ELR (cell line): ENCODE measurements around the gene TACC2.

Experiments used
- DNase-seq: peaks from one replicate; pipeline ENCODE4 v3.0.0-alpha.2; 2015; ENCODE audit warnings: low read depth

Gene TACC2

DNA sequence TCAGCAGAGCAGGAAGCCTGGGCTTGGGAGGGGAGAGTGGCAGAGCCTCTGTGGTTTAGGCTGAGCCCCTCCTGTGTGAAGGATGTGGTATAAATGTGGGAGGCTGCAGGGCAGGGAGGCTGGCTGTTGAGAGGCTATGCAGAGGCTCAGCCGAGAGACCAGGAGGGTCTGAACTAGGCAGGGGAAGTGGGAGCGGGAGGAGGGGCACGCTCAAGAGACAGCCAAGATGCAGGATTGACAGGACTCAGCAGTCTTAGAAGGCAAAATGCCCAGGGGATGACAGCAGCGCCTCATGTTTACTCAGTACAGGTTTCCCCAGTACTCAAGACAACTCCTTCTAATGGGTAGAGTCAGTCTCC, 306.5 kb downstream of the TACC2 start:
- no peak for DNase-seq

DNA sequence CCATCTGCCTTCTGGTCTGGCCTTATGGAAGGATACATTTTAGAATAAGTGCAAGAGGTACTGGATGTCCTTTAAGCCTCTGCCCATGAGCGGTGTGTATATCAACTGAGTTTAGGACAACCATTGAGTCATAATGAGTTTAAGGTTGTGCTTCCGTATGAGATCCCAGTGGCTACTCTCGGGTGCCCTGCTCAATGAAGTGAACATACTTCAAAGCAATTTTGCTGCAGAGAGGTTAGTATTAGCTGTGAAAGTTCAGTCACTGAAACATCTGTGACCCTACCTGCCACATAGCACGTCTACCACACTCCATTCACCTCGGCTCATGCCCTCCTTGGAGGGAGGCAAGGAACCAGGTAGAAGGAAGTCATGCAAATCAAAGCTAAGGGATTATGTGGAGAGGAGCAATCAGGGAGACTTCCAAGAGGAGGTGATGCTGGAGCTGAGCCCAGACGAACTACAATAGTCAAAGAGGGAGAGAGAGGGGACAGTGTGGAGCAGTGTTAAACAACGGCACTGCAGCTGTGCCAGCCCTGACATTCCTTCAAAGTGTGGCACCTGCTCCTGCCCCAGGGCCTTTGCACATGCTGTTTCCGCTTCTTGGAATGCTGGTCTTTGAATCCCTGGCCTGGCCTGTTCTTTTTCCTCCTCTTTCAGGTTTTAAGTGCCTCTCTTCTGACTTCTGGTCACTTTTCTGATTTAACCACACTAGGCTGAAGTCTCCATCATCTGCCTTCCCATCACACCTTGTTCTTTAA, 307.6 kb downstream of the TACC2 start:
- no peak for DNase-seq

DNA sequence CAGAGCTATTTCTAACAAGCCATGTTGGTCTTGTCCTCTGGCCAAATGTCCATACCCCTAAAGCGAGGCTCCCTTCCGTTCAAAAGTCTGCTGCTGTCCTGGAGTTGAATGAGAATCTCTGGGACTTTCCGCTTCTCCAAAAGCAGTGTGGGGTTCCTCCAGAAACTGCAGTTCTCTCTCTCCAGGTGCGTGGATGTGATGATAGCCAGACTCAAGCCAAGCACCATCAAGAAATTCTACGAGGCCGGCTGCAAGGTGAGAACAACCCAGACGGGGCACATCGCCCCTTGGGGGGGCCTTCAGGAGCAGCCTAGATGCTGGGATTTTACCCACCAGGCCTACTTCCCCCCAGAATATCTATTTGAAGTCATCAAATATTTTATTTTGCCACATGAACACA, 308.6 kb downstream of the TACC2 start:
- DNase-seq = no peak

DNA sequence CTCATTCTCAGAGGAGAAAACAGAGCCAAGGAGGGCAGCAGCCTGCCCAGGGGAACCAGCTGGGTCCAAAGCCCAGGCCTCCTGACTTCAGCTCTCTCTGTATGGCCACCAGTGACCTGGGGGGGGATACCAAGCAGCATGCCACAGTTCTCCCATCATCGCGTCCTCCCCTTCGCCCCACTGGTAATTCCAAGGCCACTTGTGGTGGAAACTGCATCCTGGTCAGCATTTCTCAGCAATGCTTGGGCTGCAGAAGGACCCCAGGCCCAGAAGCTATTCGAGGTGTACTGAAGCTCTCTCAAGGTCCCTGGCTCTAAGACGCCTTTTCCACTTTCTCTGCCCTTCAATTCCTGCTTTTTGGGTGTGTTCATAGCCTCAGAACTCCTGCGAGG, 309.2 kb downstream of the TACC2 start:
- DNase-seq = no peak

DNA sequence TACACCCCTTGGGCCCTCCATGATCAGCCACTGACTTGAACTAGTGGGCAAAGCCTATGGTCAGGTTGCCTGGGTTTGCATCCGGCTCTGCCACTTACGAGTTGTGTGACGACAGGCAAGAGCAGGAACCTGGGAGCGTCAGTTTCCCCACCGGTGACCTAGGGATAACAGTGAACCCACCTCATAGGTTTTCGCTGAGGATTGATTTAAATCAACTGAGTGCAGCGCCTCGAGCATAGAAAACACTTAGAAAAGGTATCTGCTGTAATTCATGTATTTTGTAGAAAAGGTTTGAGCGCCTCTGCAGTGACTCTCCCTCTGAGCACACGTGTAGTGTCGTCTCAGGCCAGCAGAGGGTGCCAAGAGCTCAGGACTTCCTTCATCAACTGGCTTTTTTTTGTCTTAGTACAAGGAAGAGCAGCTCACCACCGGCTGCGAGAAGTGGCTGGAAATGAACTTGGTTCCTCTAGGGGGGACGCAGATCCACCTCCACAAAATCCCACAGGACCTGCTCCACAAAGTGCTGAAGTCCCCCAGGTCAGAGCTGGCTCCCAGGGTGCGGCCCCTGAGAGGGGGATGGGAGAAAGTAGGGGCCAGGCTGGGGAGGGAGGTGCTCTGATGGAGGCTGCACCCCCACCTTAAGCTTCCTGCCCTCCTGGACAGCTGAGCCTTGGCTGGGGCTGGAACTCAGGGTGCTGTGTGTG, 309.8 kb downstream of the TACC2 start:
- peak; percentile 82 for DNase-seq

DNA sequence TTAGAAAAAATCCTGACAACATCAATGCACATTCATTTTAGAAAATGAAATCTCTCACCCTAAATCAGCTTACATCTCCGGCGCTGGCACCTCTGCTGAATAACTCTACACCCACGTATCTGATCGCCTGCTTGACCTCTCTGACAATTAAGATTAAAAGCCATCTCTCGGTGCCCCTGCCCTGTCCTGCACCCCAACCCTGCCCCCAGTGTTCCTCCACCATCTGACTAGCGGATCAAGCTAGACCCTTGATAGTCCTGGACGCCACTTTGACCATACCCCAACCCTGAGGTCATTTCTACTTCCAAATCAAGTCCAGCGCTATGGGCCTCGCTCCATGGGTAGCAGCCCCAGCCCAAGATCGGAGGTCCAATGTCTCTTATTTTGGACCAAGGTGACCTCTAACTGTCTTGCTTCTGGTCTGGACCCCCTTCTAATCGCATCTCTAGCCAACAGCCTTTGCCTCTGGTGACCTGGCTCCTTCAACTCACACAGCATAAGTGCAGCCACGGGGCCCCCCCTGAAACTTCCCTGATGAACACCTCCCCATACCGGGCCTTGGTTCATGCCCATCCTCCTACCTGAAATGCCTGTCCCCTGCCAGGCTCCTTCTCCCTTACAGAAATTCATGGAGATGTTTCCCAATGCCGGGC, 310.6 kb downstream of the TACC2 start:
- DNase-seq = no peak

DNA sequence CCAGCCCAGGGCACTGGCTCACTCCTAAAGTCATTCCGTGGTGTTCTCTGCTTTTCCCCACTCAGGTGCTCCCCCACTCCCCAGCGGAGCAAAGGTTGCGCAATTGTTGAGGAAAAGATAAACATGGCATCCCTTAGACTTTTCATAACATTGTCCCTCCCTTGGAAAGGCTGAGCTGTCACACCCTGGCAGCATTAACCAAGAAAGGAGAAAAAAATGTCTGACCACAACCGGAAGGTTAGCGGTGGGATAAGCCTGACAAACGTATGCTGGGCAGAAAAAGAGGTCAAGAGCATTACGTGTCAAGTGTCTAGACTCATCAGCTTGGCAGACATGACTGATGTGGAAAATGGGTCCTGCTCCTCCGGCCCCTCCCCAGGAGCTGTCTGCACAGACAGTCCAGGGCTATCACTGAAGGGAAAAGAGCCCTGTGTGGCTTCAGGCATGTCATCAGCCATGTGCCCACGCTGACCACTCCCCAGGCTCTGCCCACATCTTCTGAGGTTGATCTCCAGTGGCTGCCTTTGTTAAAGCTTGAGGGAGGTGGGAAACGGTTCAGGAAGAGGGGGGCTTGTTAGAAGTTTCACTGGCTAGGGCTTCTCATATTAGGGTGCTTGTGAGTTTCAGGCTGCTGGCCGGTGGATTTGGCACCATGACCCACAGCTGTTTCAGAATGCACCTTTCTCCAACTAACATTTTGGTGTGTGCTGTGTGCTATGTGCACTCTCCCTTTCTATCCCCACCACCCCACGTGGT, 312.3 kb downstream of the TACC2 start:
- DNase-seq = peak; percentile 58

DNA sequence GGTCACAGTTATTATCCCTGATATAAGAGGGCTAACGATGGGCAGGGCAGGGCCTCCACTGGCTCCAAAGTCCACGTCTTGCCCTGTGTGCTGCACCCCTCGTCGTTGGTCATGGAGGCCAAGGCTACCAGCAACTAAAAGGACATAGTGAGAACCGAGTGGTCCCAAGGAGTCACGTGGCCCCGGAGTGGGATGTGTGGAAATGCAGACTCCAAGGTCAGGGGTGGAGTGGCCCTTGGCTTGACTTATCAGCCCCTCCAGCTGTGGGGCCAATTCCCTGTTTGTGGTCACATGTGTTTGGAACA, 312.8 kb downstream of the TACC2 start:
- DNase-seq = no peak

DNA sequence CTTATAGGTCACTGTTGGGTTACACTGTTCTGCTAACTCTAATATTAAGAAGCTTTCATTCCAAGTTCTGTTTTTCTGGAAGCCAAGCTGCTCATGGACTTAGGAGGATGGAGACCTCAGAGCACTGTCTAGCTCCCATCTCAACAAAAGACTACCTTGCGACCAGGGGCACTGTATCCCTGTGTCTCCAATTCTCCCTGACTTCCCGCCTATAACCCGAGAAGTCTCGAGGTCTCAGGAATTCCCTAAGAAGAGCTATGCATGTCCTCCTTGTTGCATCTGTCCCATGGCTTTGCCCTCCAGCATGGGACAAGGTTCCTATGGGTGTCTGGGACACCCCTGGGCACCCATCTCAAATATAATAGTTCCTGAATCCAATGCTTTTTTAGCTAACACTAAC, 313.4 kb downstream of the TACC2 start:
- DNase-seq = no peak

DNA sequence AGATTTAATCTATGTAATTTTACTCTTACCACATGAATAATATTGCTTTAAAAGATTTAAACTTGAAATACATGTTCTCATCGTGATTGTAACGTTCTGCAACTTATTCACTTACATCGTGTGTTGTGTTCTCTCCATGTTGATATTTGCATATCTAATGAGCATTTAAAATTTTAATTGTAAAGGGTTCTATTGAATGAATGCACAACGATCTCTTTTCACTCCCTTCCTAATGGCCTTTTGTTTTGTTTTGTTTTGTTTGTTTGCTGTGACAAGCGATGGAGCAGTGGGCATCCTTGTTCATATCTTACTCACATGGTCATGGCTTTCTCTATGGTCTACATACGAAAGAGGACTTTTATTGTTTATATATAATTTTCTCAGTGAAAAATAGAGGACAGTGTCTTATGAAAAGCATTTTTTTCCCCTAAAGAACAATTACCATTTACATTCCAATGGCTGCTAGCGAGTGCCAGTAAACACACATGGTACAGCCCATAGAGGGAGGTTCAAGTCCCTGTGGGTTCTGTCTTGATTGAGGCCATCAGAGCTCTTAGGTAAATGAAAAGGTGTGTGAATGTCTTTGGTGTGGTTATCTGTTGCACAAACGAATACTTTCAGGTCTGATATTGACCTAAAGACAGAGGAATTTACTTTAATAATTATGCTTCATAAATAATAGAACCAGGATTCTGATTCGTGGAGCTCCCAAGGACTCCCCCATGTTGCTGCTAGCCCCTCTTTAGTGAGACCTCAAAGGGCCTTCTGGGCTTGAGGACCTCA, 314.5 kb downstream of the TACC2 start:
- DNase-seq = no peak
